GM23338 (cell line): ENCODE measurements around the gene GSAP. TPM values are rescaled to one million over a fixed set of nuclear protein-coding genes. Genes with fewer than 3 reads are reported as not detected.

Experiments used
- ATAC-seq: fragments of 200-7000 bp; cut with Tn5 transposase; 3 replicates; pipeline ENCODE4 v1.9.1; 2020
- DNase-seq: peaks from one replicate; pipeline ENCODE4 v3.0.0-alpha.2; 2015; ENCODE audit warnings: low spot score
- H2AFZ ChIP-seq: fragments of 200-600 bp; sonication (generic); 2 replicates; pipeline ENCODE4 v1.8.0; 2016; ENCODE audit warnings: antibody characterized with exemption, mild to moderate bottlenecking, moderate library complexity
- H3F3A ChIP-seq: fragments of 200-600 bp; sonication (generic); replicated peaks from 2 replicates; pipeline ENCODE4 v1.8.0; 2017; ENCODE audit warnings: antibody characterized with exemption, mixed run types, low read depth
- H3K27ac ChIP-seq: fragments of 200-600 bp; sonication (generic); 2 replicates; pipeline ENCODE4 v1.6.1; 2016; ENCODE audit warnings: low read depth
- H3K27me3 ChIP-seq: fragments of 200-600 bp; sonication (generic); 2 replicates; pipeline ENCODE4 v1.8.0; 2016; ENCODE audit warnings: mild to moderate bottlenecking, mixed run types, moderate library complexity; ENCODE audit not compliant: insufficient read depth
- H3K36me3 ChIP-seq: fragments of 200-600 bp; sonication (generic); 2 replicates; pipeline ENCODE4 v1.8.0; 2016; ENCODE audit warnings: mild to moderate bottlenecking; ENCODE audit not compliant: insufficient read depth
- H3K4me1 ChIP-seq: fragments of 200-600 bp; sonication (generic); 2 replicates; pipeline ENCODE4 v1.8.0; 2016; ENCODE audit warnings: mild to moderate bottlenecking, moderate library complexity; ENCODE audit not compliant: insufficient read depth
- H3K4me2 ChIP-seq: fragments of 200-600 bp; sonication (generic); 2 replicates; pipeline ENCODE4 v1.7.1; 2017; ENCODE audit warnings: mixed run types
- H3K4me3 ChIP-seq: fragments of 200-600 bp; sonication (generic); 2 replicates; pipeline ENCODE4 v1.6.1; 2016; ENCODE audit warnings: mixed run types
- H3K79me2 ChIP-seq: fragments of 200-600 bp; sonication (generic); replicated peaks from 2 replicates; pipeline ENCODE4 v1.8.0; 2017; ENCODE audit warnings: mild to moderate bottlenecking; ENCODE audit not compliant: insufficient read depth
- H3K9me2 ChIP-seq: fragments of 200-600 bp; sonication (generic); 2 replicates; pipeline ENCODE4 v1.8.0; 2017; ENCODE audit not compliant: insufficient read depth
- H4K20me1 ChIP-seq: fragments of 200-600 bp; sonication (generic); replicated peaks from 2 replicates; pipeline ENCODE4 v1.8.0; 2017; ENCODE audit warnings: mild to moderate bottlenecking; ENCODE audit not compliant: insufficient read depth
- H3K27ac Mint-ChIP-seq: 2 replicates; pipeline ENCODE4 v1.8.0; 2020; ENCODE audit warnings: inconsistent platforms, mild to moderate bottlenecking, moderate library complexity, mixed read lengths
- H3K27me3 Mint-ChIP-seq: 3 replicates; pipeline ENCODE4 v1.8.0; 2022; ENCODE audit warnings: low read depth, mild to moderate bottlenecking, moderate library complexity, mixed read lengths, inconsistent platforms; ENCODE audit not compliant: insufficient read depth, poor library complexity
- H3K36me3 Mint-ChIP-seq: 3 replicates; pipeline ENCODE4 v1.8.0; 2021; ENCODE audit warnings: low read depth, mild to moderate bottlenecking, inconsistent platforms, moderate library complexity, mixed read lengths
- H3K4me1 Mint-ChIP-seq: 3 replicates; pipeline ENCODE4 v1.8.0; 2020; ENCODE audit warnings: mild to moderate bottlenecking, inconsistent platforms, mixed read lengths
- H3K4me3 Mint-ChIP-seq: 3 replicates; pipeline ENCODE4 v1.8.0; 2021; ENCODE audit warnings: moderate library complexity, mild to moderate bottlenecking, inconsistent platforms, mixed read lengths
- H3K9me3 Mint-ChIP-seq: 3 replicates; pipeline ENCODE4 v1.8.0; 2020; ENCODE audit warnings: moderate library complexity, mild to moderate bottlenecking, inconsistent platforms, mixed read lengths
- EZH2 ChIP-seq: fragments of 200-600 bp; sonication (generic); IDR thresholded peaks from one replicate; pipeline ENCODE4 v1.8.0; 2017; ENCODE audit warnings: antibody characterized with exemption, mild to moderate bottlenecking, low read depth; ENCODE audit not compliant: unreplicated experiment
- NANOG ChIP-seq: IDR thresholded peaks from 2 replicates; pipeline ENCODE4 v1.6.1; 2016; ENCODE audit warnings: antibody characterized with exemption, borderline replicate concordance
- ZNF331 ChIP-seq: fragments of 250-450 bp; sonication (Bioruptor Pico); IDR thresholded peaks from 2 replicates; pipeline ENCODE4 v1.5.0; 2020; ENCODE audit warnings: low read depth, mild to moderate bottlenecking, moderate library complexity
- ZNF462 ChIP-seq: fragments of 250-450 bp; sonication (Bioruptor Pico); IDR thresholded peaks from 2 replicates; pipeline ENCODE4 v1.5.0; 2020; ENCODE audit warnings: mild to moderate bottlenecking, moderate library complexity
- polyA plus RNA-seq: library from polyadenylated mRNA; unstranded; fragments of >200 nt; fragmentation: Nextera tagmentation; extraction: Ambion mirVana; gene quantifications from 2 replicates; pipeline ENCODE4 v1.2.1, GENCODE V29; 2016
- total RNA-seq: library from RNA; depleted of rRNA; stranded (reverse); fragments of >200 nt; shearing (Covaris generic); gene quantifications from 2 replicates; pipeline ENCODE4 v1.2.3, GENCODE V29; 2014
- TF ChIP-seq, protein P1 (sequence below): IDR thresholded peaks from one replicate; pipeline ENCODE4 v1.6.1; 2018; ENCODE audit warnings: antibody characterized with exemption; ENCODE audit not compliant: unreplicated experiment

Gene GSAP
- total and polyA plus RNA-seq, 2 experiments from 2014 or later: 0.63 to 1.1 TPM

DNA sequence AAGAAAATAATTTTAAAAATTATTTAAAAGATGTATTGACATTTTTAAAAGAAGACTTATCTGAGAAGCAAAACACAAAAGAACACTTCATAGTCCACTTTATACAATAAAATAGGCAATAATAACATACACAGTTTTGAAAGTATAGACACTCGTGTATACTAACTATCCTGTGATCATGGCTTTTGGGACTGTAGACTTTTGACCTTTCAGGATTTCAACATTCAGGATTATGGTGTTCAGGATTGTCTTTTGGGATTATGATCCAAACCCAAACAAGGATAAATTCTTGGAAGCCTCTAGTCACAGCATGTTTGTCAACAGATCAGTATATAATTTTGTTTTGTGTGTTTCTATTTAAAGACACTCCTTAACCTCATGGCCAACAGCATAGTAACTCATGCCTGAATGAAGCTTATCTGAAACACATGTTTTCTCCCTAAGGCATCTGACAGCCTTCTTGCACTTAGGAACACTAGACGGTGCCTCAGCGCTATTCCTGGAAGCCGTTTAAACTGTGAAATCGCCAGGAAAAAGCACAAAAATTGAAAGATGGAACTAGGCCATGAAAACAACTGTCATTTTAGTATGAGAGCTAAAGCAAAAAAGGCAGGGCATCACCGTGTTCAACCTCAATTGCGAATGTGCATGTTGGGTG, 29.9 kb downstream of the GSAP start (continued):
- TF ChIP-seq ZNF462 (CRISPR knock-in tag) (no peak), NANOG (no peak), ZNF331 (CRISPR knock-in tag) (no peak)

DNA sequence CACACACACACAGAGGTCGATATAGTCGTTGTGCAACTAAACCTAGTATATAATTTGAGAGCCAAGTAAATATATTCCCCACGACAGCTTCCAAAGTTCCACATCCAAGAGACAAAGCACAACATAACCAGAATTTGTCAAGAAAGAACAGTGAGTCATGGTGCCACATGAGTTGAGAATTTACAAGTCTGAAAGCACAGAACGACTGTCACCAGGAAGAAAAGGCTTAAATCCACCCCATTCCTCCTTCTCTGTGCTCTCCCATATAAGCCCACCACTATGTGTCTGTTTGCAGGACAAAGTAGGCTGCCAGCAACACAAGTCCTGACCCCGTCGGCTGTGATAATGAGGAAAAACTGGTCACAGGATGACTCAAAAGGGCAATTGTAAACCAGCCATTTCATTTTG, 32.8 kb downstream of the GSAP start:
- no peak overlapping the region; the same call in 1 of the 2 replicates for H2AFZ ChIP-seq
- DNase-seq (no peak), ATAC-seq (no peak)
- H3K27me3 Mint-ChIP-seq: peaks cover 4% of the 10 kb centered on the region
- no peak overlapping the region for H3K4me3 Mint-ChIP-seq
- no peaks in the 10 kb centered on the region for H4K20me1 ChIP-seq
- no peaks in the 10 kb centered on the region for H3K36me3 Mint-ChIP-seq
- no peak overlapping the region for H3K27ac ChIP-seq
- no peaks in the 10 kb centered on the region; the same call in 1 of the 2 replicates for H3K9me2 ChIP-seq
- H3K36me3 ChIP-seq: no peaks in the 10 kb centered on the region
- H3F3A ChIP-seq: no peaks in the 10 kb centered on the region
- no peak overlapping the region for H3K4me2 ChIP-seq
- H3K9me3 Mint-ChIP-seq: no peaks in the 10 kb centered on the region
- no peaks in the 10 kb centered on the region for H3K79me2 ChIP-seq
- peaks cover 22% of the 10 kb centered on the region for H3K4me1 Mint-ChIP-seq
- no peak overlapping the region for H3K4me3 ChIP-seq
- H3K27ac Mint-ChIP-seq: no peak overlapping the region
- no peaks in the 10 kb centered on the region for H3K27me3 ChIP-seq
- H3K4me1 ChIP-seq: peaks cover 13% of the 10 kb centered on the region
- no peak for TF ChIP-seq ZNF462 (CRISPR knock-in tag)
- TF ChIP-seq, protein P1, sequence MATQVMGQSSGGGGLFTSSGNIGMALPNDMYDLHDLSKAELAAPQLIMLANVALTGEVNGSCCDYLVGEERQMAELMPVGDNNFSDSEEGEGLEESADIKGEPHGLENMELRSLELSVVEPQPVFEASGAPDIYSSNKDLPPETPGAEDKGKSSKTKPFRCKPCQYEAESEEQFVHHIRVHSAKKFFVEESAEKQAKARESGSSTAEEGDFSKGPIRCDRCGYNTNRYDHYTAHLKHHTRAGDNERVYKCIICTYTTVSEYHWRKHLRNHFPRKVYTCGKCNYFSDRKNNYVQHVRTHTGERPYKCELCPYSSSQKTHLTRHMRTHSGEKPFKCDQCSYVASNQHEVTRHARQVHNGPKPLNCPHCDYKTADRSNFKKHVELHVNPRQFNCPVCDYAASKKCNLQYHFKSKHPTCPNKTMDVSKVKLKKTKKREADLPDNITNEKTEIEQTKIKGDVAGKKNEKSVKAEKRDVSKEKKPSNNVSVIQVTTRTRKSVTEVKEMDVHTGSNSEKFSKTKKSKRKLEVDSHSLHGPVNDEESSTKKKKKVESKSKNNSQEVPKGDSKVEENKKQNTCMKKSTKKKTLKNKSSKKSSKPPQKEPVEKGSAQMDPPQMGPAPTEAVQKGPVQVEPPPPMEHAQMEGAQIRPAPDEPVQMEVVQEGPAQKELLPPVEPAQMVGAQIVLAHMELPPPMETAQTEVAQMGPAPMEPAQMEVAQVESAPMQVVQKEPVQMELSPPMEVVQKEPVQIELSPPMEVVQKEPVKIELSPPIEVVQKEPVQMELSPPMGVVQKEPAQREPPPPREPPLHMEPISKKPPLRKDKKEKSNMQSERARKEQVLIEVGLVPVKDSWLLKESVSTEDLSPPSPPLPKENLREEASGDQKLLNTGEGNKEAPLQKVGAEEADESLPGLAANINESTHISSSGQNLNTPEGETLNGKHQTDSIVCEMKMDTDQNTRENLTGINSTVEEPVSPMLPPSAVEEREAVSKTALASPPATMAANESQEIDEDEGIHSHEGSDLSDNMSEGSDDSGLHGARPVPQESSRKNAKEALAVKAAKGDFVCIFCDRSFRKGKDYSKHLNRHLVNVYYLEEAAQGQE: no peak
- TF ChIP-seq EZH2: no peak
